Gastrocnemius medialis (tissue), 4 donors: Measurements from ENCODE around the gene CDK5R1. TPM values are rescaled to one million over a fixed set of nuclear protein-coding genes. Genes with fewer than 3 reads are reported as not detected.

ENCODE experiments used
- ATAC-seq, 2 donors: fragments of 150-250 bp; one replicate each; pipeline ENCODE4 v1.9.1; 2016
- DNase-seq, 2 donors: peaks; one replicate each; pipeline ENCODE4 v3.0.0-alpha.2; 2019
- H3K27ac ChIP-seq, 4 donors: fragments of 200-600 bp; sonication (generic); 1 replicate in 1 of 4; 2 replicates in 3 of 4; pipeline ENCODE4 v1.5.1; 2016 to 2018; ENCODE audit warnings: mild to moderate bottlenecking in 2 of 4, moderate library complexity in 1 of 4
- H3K27me3 ChIP-seq, 3 donors: fragments of 200-600 bp; sonication (generic) in 2 of 3; 1 replicate in 1 of 3; 2 replicates in 2 of 3; pipeline versions ENCODE4 v1.5.1 to v1.6.0; 2016 to 2019; ENCODE audit warnings: mild to moderate bottlenecking in 1 of 3, moderate library complexity in 1 of 3
- H3K36me3 ChIP-seq, 2 donors: fragments of 200-600 bp; sonication (generic) in 1 of 2; one replicate each; pipeline ENCODE4 v1.5.1; 2017 to 2018
- H3K4me1 ChIP-seq, 2 donors: fragments of 200-600 bp; sonication (generic) in 1 of 2; one replicate each; pipeline ENCODE4 v1.5.1; 2016 to 2017; ENCODE audit warnings: mild to moderate bottlenecking in 2 of 2
- H3K4me3 ChIP-seq, 4 donors: fragments of 200-600 bp; sonication (generic) in 3 of 4; 1 replicate in 1 of 4; 2 replicates in 3 of 4; pipeline ENCODE4 v1.5.1; 2016 to 2019; ENCODE audit warnings: mild to moderate bottlenecking in 2 of 4
- H3K9me3 ChIP-seq, 3 donors: fragments of 200-600 bp; sonication (generic) in 2 of 3; 1 replicate in 1 of 3; 2 replicates in 2 of 3; pipeline ENCODE4 v1.5.1; 2016 to 2019
- CTCF ChIP-seq, 5 experiments: fragments of 450-650 bp in 3 of 5; fragments of 200-600 bp in 2 of 5; sonication (generic) in 2 of 5; IDR thresholded peaks in 4 of 5; conservative IDR thresholded peaks in 1 of 5; 1 replicate in 4 of 5; 2 replicates in 1 of 5; pipeline ENCODE4 v1.5.1; 2016 to 2019; ENCODE audit warnings: antibody characterized with exemption in 5 of 5, mild to moderate bottlenecking in 3 of 5, moderate library complexity in 3 of 5
- POLR2A ChIP-seq, 2 donors: fragments of 450-650 bp; IDR thresholded peaks; one replicate each; pipeline ENCODE4 v1.6.1; 2017; ENCODE audit warnings: antibody characterized with exemption in 2 of 2, mild to moderate bottlenecking in 2 of 2, moderate library complexity in 2 of 2
- in situ Hi-C, 4 donors: fragments of 200-750 bp; cut with MboI; loops; one replicate each; pipeline versions ENCODE4 v1.15.0 to v1.8.0; 2017; ENCODE audit warnings: low sequenced_read_pairs in 4 of 4
- intact Hi-C: fragments of 100-400 bp; cut with DNase I; formaldehyde crosslinking; loops from one replicate; pipeline ENCODE4 v1.15.1; 2023; ENCODE audit warnings: low total_unique reads
- total RNA-seq, 4 donors: library from RNA; depleted of rRNA; stranded (reverse); fragments of >200 nt; gene quantifications; one replicate each; pipeline versions ENCODE4 v1.1.0 to v1.2.3, GENCODE V29; 2016

CDK5R1 gene
- total RNA-seq, 4 donors from 2014 or later: 0.15 to 2.2 (median 1.5) TPM

GRCh38 chr17:32470405-32471167 is 16.2 kb upstream of the CDK5R1 start:
- H3K4me1 ChIP-seq: peaks cover 2 to 15% of the 10 kb centered on the region in 2 donors
- in situ Hi-C loops (loop anchor here in 2 of 4 donors (10.0 to 25.0 kb wide), 2 partner anchors 134 to 292 kb away; no protein-coding TSS in a partner anchor), intact Hi-C loops (no loop called here)

GRCh38 chr17:32471652-32472051 is 15.1 kb upstream of the CDK5R1 start:
- no peaks in the 10 kb centered on the region for H3K27me3 ChIP-seq
- no peak for ATAC-seq
- intact Hi-C loops (no loop called here), in situ Hi-C loops (loop anchor here in 2 of 4 donors (10.0 to 25.0 kb wide), 2 partner anchors 133 to 291 kb away; no protein-coding TSS in a partner anchor)
- no peak for TF ChIP-seq POLR2A (IDR thresholded peaks at IDR 0.05)
- no peak for TF ChIP-seq CTCF (IDR thresholded peaks at IDR 0.05 in 4 of 5, conservative IDR thresholded peaks at IDR 0.05 in 1 of 5)
- no peaks in the 10 kb centered on the region for H3K9me3 ChIP-seq
- H3K4me1 ChIP-seq: peaks cover 2 to 15% of the 10 kb centered on the region in 2 donors
- DNase-seq: no peak
- H3K27ac ChIP-seq: peak overlapping the region in 1 of 4 donors; percentile 0
- peaks cover 16 to 92% of the 10 kb centered on the region in 2 donors for H3K36me3 ChIP-seq
- no peak overlapping the region for H3K4me3 ChIP-seq

More at GRCh38 chr17:32470405-32471167, 16.2 kb upstream of the CDK5R1 start:
- no peak for ATAC-seq
- TF ChIP-seq POLR2A (IDR thresholded peaks at IDR 0.05): no peak
- no peak for TF ChIP-seq CTCF (IDR thresholded peaks at IDR 0.05 in 4 of 5, conservative IDR thresholded peaks at IDR 0.05 in 1 of 5)
- no peak overlapping the region for H3K4me3 ChIP-seq
- H3K27me3 ChIP-seq: no peaks in the 10 kb centered on the region
- peak overlapping the region in 3 of 4 donors; percentile 2 to 8 (median 4) for H3K27ac ChIP-seq
- DNase-seq: no peak
- H3K9me3 ChIP-seq: no peaks in the 10 kb centered on the region
- H3K36me3 ChIP-seq: peaks cover 11 to 92% of the 10 kb centered on the region in 2 donors

- peaks cover 15 to 99% of the 10 kb centered on the region in 2 donors for H3K36me3 ChIP-seq
- H3K9me3 ChIP-seq: no peaks in the 10 kb centered on the region
- intact Hi-C loops (no loop called here), in situ Hi-C loops (loop anchor here in 1 of 4 donors (10.0 to 25.0 kb wide), 2 partner anchors 130 to 412 kb away; partner anchors contain the start of gene MYO1D)
- TF ChIP-seq POLR2A (IDR thresholded peaks at IDR 0.05) (no peak), CTCF (IDR thresholded peaks at IDR 0.05 in 4 of 5, conservative IDR thresholded peaks at IDR 0.05 in 1 of 5) (no peak)
- no peaks in the 10 kb centered on the region for H3K27me3 ChIP-seq
- no peak for DNase-seq
- peaks cover 4 to 11% of the 10 kb centered on the region in 2 donors for H3K4me1 ChIP-seq
- H3K4me3 ChIP-seq: no peak overlapping the region
- H3K27ac ChIP-seq: no peak overlapping the region
- ATAC-seq: no peak
Measured at GRCh38 chr17:32475258-32475657, 11.5 kb upstream of the CDK5R1 start.

GRCh38 chr17:32477220-32477619 is 9.6 kb upstream of the CDK5R1 start:
- Histone ChIP-seq H3K9me3 (no peaks in the 10 kb centered on the region), H3K27me3 (no peaks in the 10 kb centered on the region), H3K4me3 (no peak overlapping the region), H3K36me3 (peaks cover 15 to 99% of the 10 kb centered on the region in 2 donors), H3K27ac (no peak overlapping the region), H3K4me1 (peaks cover 0 to 4% of the 10 kb centered on the region in 2 donors)
- intact Hi-C loops: no loop called here
- TF ChIP-seq POLR2A (IDR thresholded peaks at IDR 0.05) (no peak), CTCF (IDR thresholded peaks at IDR 0.05 in 4 of 5, conservative IDR thresholded peaks at IDR 0.05 in 1 of 5) (no peak)
- in situ Hi-C loops: loop anchor here in 1 of 4 donors (10.0 to 25.0 kb wide), 2 partner anchors 128 to 410 kb away; partner anchors contain the start of gene MYO1D
- ATAC-seq (no peak), DNase-seq (no peak)
